Measurements from ENCODE around the gene SSC4D.
"Not testable (repeated sequence)": the region's sequence is repeated elsewhere in the genome, so short reads cannot be mapped to it uniquely, and the experiment has no call there.

The SSC4D gene

GRCh38 chr7:76383089-76383944 lies 26.2 kb downstream of the SSC4D start:
- DNase-seq (ENCODE audit: low read depth in 2 of 2): no peak

- DNase-seq (ENCODE audit: low read depth in 2 of 2): no peak
Measured at GRCh38 chr7:76381814-76382213, 27.7 kb downstream of the SSC4D start.

- DNase-seq (ENCODE audit: low read depth in 2 of 2): no peak
Measured at GRCh38 chr7:76380623-76380966, 28.9 kb downstream of the SSC4D start.

GRCh38 chr7:76377186-76377918 lies 32.1 kb downstream of the SSC4D start:
- no peak for DNase-seq (ENCODE audit: low read depth in 2 of 2)

- DNase-seq (ENCODE audit: low read depth in 2 of 2): no peak
Measured at GRCh38 chr7:76375251-76375650, 34.2 kb downstream of the SSC4D start.

- no peak for DNase-seq (ENCODE audit: low read depth in 2 of 2)
Measured at GRCh38 chr7:76372984-76373833, 36.3 kb downstream of the SSC4D start.

- no peak for DNase-seq (ENCODE audit: low read depth in 2 of 2)
Measured at GRCh38 chr7:76371396-76371795, 38.1 kb downstream of the SSC4D start.

- no peak for DNase-seq (ENCODE audit: low read depth in 2 of 2)
Measured at GRCh38 chr7:76369018-76369417, 40.5 kb downstream of the SSC4D start.

- DNase-seq (ENCODE audit: low read depth in 2 of 2): no peak
Measured at GRCh38 chr7:76368190-76368589, 41.3 kb downstream of the SSC4D start.

GRCh38 chr7:76364198-76364584 lies 45.3 kb downstream of the SSC4D start:
- no peak for DNase-seq (ENCODE audit: low read depth in 2 of 2)

GRCh38 chr7:76363754-76364153 lies 45.7 kb downstream of the SSC4D start:
- not testable (repeated sequence) for DNase-seq (ENCODE audit: low read depth in 2 of 2)

- no peak for DNase-seq (ENCODE audit: low read depth in 2 of 2)
Measured at GRCh38 chr7:76359978-76360638, 49.4 kb downstream of the SSC4D start.

GRCh38 chr7:76359111-76359977 lies 50.2 kb downstream of the SSC4D start:
- DNase-seq (ENCODE audit: low read depth in 2 of 2): peak; percentile 86 to 93

GRCh38 chr7:76358481-76359110 lies 50.9 kb downstream of the SSC4D start, which contains the start of gene YWHAG:
YWHAG (minus strand) TSS chr7:76358991; CDS start chr7:76358808, 183 bp downstream.
- peak; percentile 86 to 92 for DNase-seq (ENCODE audit: low read depth in 2 of 2)

GRCh38 chr7:76358011-76358480 lies 51.5 kb downstream of the SSC4D start:
- peak; percentile 28 to 56 for DNase-seq (ENCODE audit: low read depth in 2 of 2)

- DNase-seq (ENCODE audit: low read depth in 2 of 2): no peak
Measured at GRCh38 chr7:76357475-76358010, 52.0 kb downstream of the SSC4D start.

- DNase-seq (ENCODE audit: low read depth in 2 of 2): no peak
Measured at GRCh38 chr7:76356823-76357222, 52.7 kb downstream of the SSC4D start.

GRCh38 chr7:76356115-76356514 lies 53.4 kb downstream of the SSC4D start:
- no peak for DNase-seq (ENCODE audit: low read depth in 2 of 2)

- DNase-seq (ENCODE audit: low read depth in 2 of 2): no peak
Measured at GRCh38 chr7:76354981-76355730, 54.3 kb downstream of the SSC4D start.

Data from stimulated activated CD4-positive, alpha-beta T cell treated with anti-CD3 and anti-CD28 coated beads, Interleukin-1b, Interleukin-23, amount 100 ng/mL, for 4 hours (primary cell).